Measurements from ENCODE around the gene TRIM3. TPM values are rescaled to one million over a fixed set of nuclear protein-coding genes. Genes with fewer than 3 reads are reported as not detected.
A peak's percentile ranks its signal among the peaks of the same experiment; 100 is the strongest.

TRIM3 gene
- total and polyA plus RNA-seq, 2 donors (not counting 1 experiment from before 2014, with no cell fraction given) = 11.4 to 20.1 TPM

- 24% methylated on average over 5 of the region's 5 CpGs for WGBS (ENCODE audit: insufficient coverage)
- H3K4me2 ChIP-seq (replicated peaks; ENCODE audit: low read depth, low read length, poor library complexity, severe bottlenecking) = no peak overlapping the region
- H3K4me1 Mint-ChIP-seq = no peaks in the 10 kb centered on the region
- H3K4me3 ChIP-seq (ENCODE audit: control extremely low read depth in 1 of 5, extremely low read depth in 1 of 5, insufficient read depth in 1 of 5, low read depth in 2 of 5, low read length in 4 of 5) = no peak overlapping the region
- CTCF ChIA-PET = interaction anchor here (0.6 to 14.4 kb wide), 36 partner anchors 9 to 262 kb away, joined by 3 to 536 read pairs (median 5); partner anchors contain the start of genes APBB1 and SMPD1
- peak; percentile 92 for ATAC-seq (ENCODE audit: low read depth)
- intact Hi-C loops (cut with micrococcal nuclease) = loop anchor here (1.0 to 2.0 kb wide), 2 partner anchors 61 to 64 kb away; no protein-coding TSS in a partner anchor
- peaks cover 0 to 4% of the 10 kb centered on the region in 2 donors for H3K4me1 ChIP-seq (ENCODE audit: control insufficient read depth in 2 of 2, insufficient read depth in 2 of 2, low read length in 2 of 2)
- H3K27me3 Mint-ChIP-seq = no peaks in the 10 kb centered on the region
- no peak overlapping the region for H3K9ac ChIP-seq (ENCODE audit: low read length)
- H3K9me3 Mint-ChIP-seq (ENCODE audit: insufficient read depth) = no peaks in the 10 kb centered on the region
- POLR2A ChIA-PET = interaction anchor here (0.7 kb wide), 1 partner anchor 64 kb away, joined by 3 read pairs; no protein-coding TSS in a partner anchor
- no peaks in the 10 kb centered on the region for H3K36me3 ChIP-seq (replicated peaks in 1 of 2; ENCODE audit: control extremely low read depth in 1 of 2, control insufficient read depth in 1 of 2, extremely low read depth in 1 of 2, insufficient read depth in 2 of 2, low read length in 1 of 2)
- peak; percentile 72 for DNase-seq
- H3K27me3 ChIP-seq (replicated peaks in 1 of 4; ENCODE audit: control extremely low read depth in 1 of 4, control insufficient read depth in 3 of 4, insufficient read depth in 4 of 4, low read length in 3 of 4) = no peaks in the 10 kb centered on the region
- H3K4me3 Mint-ChIP-seq = no peak overlapping the region
- H3K79me2 ChIP-seq (ENCODE audit: control insufficient read depth, insufficient read depth, low read length) = no peaks in the 10 kb centered on the region
- H3K9me3 ChIP-seq (ENCODE audit: control extremely low read depth in 1 of 3, control insufficient read depth in 2 of 3, insufficient read depth in 1 of 3, low read length in 2 of 3) = no peaks in the 10 kb centered on the region
- no peak overlapping the region for H2AFZ ChIP-seq (ENCODE audit: insufficient read depth, low read depth, low read length, poor library complexity, severe bottlenecking)
- peak; percentile 92 for TF ChIP-seq CTCF (IDR thresholded peaks at IDR 0.05)
- no peak for TF ChIP-seq EZH2 (IDR thresholded peaks at IDR 0.05; ENCODE audit: borderline replicate concordance, insufficient read depth, low read depth, low read length, poor library complexity, severe bottlenecking)
- H4K20me1 ChIP-seq (ENCODE audit: control insufficient read depth, insufficient read depth, low read length, poor library complexity, severe bottlenecking) = no peaks in the 10 kb centered on the region
- no peak overlapping the region for H3K27ac Mint-ChIP-seq
- H3K27ac ChIP-seq (ENCODE audit: low read length in 2 of 2) = no peak overlapping the region
Measured at GRCh38 chr11:6443269-6444003, 30.3 kb downstream of the TRIM3 start.

GRCh38 chr11:6442441-6442840 lies 31.3 kb downstream of the TRIM3 start:
- Histone ChIP-seq H3K79me2 (ENCODE audit: control insufficient read depth, insufficient read depth, low read length) (no peaks in the 10 kb centered on the region), H3K4me3 (ENCODE audit: control extremely low read depth in 1 of 5, extremely low read depth in 1 of 5, insufficient read depth in 1 of 5, low read depth in 2 of 5, low read length in 4 of 5) (no peak overlapping the region), H3K36me3 (replicated peaks in 1 of 2; ENCODE audit: control extremely low read depth in 1 of 2, control insufficient read depth in 1 of 2, extremely low read depth in 1 of 2, insufficient read depth in 2 of 2, low read length in 1 of 2) (no peaks in the 10 kb centered on the region), H3K4me1 (ENCODE audit: control insufficient read depth in 2 of 2, insufficient read depth in 2 of 2, low read length in 2 of 2) (peaks cover 8 to 14% of the 10 kb centered on the region in 2 donors), H3K4me2 (replicated peaks; ENCODE audit: low read depth, low read length, poor library complexity, severe bottlenecking) (no peak overlapping the region), H3K9ac (ENCODE audit: low read length) (no peak overlapping the region), H3K27me3 (replicated peaks in 1 of 4; ENCODE audit: control extremely low read depth in 1 of 4, control insufficient read depth in 3 of 4, insufficient read depth in 4 of 4, low read length in 3 of 4) (no peaks in the 10 kb centered on the region), H4K20me1 (ENCODE audit: control insufficient read depth, insufficient read depth, low read length, poor library complexity, severe bottlenecking) (no peaks in the 10 kb centered on the region), H2AFZ (ENCODE audit: insufficient read depth, low read depth, low read length, poor library complexity, severe bottlenecking) (no peak overlapping the region), H3K27ac (ENCODE audit: low read length in 2 of 2) (no peak overlapping the region), H3K9me3 (ENCODE audit: control extremely low read depth in 1 of 3, control insufficient read depth in 2 of 3, insufficient read depth in 1 of 3, low read length in 2 of 3) (no peaks in the 10 kb centered on the region)
- Mint-ChIP-seq H3K9me3 (ENCODE audit: insufficient read depth) (no peaks in the 10 kb centered on the region), H3K4me1 (no peaks in the 10 kb centered on the region), H3K27me3 (no peaks in the 10 kb centered on the region), H3K27ac (no peak overlapping the region), H3K4me3 (no peak overlapping the region)
- intact Hi-C loops (cut with micrococcal nuclease) = loop anchor here (2.0 kb wide), 1 partner anchor 62 kb away; no protein-coding TSS in a partner anchor
- no peak for DNase-seq
- POLR2A ChIA-PET = no interaction called here
- CTCF ChIA-PET = interaction anchor here (0.8 to 14.4 kb wide), 10 partner anchors 8 to 263 kb away, joined by 3 to 536 read pairs (median 6); partner anchors contain the start of gene APBB1
- 93% methylated on average over 4 of the region's 4 CpGs for WGBS (ENCODE audit: insufficient coverage)
- TF ChIP-seq CTCF (IDR thresholded peaks at IDR 0.05) = no peak
- no peak for TF ChIP-seq EZH2 (IDR thresholded peaks at IDR 0.05; ENCODE audit: borderline replicate concordance, insufficient read depth, low read depth, low read length, poor library complexity, severe bottlenecking)
- ATAC-seq (ENCODE audit: low read depth) = no peak
